Right renal pelvis (tissue), 4 donors: ENCODE measurements around the gene OR7G2. TPM values are rescaled to one million over a fixed set of nuclear protein-coding genes. Genes with fewer than 3 reads are reported as not detected.
"Not testable (repeated sequence)": the region's sequence is repeated elsewhere in the genome, so short reads cannot be mapped to it uniquely, and the experiment has no call there.

ENCODE experiments used
- DNase-seq, 4 donors: peaks; one replicate each; pipeline ENCODE4 v3.0.0-alpha.2; 2013; ENCODE audit warnings: low read depth in 4 of 4, low spot score in 3 of 4, missing footprints in 1 of 4
- polyA plus RNA-seq, 4 donors: library from polyadenylated mRNA; unstranded; fragments of 120-200 nt; gene quantifications; one replicate each; pipeline ENCODE4 v1.2.1, GENCODE V29; 2013; ENCODE audit not compliant: insufficient read length in 4 of 4

Gene OR7G2
- polyA plus RNA-seq, 4 donors, result 0.03 to 0.07 TPM; not detected in 2

GRCh38 chr19:9075064-9075949 is 32.0 kb downstream of the OR7G2 start:
- peak in 3 of 4 donors; percentile 62 to 68 (median 65) for DNase-seq

- no peak for DNase-seq
These were observed 33.5 kb downstream of the OR7G2 start for GRCh38 chr19:9073806-9074205.

- not testable (repeated sequence) for DNase-seq
These were observed 35.6 kb downstream of the OR7G2 start for GRCh38 chr19:9071720-9072119.

GRCh38 chr19:9070066-9070465 is 37.2 kb downstream of the OR7G2 start:
- DNase-seq, result no peak

GRCh38 chr19:9065457-9066014 is 41.7 kb downstream of the OR7G2 start:
- no peak for DNase-seq

- no peak for DNase-seq
These were observed 45.4 kb downstream of the OR7G2 start for GRCh38 chr19:9061879-9062278.

GRCh38 chr19:9060564-9061340 is 46.5 kb downstream of the OR7G2 start:
- no peak for DNase-seq

GRCh38 chr19:9058905-9059667 is 48.2 kb downstream of the OR7G2 start:
- DNase-seq, result peak; percentile 32 to 76 (median 65)

- DNase-seq, result no peak
These were observed 49.6 kb downstream of the OR7G2 start for GRCh38 chr19:9057505-9058258.

- not testable (repeated sequence) for DNase-seq
These were observed 51.1 kb downstream of the OR7G2 start for GRCh38 chr19:9056131-9056530.

- no peak for DNase-seq
These were observed 52.5 kb downstream of the OR7G2 start for GRCh38 chr19:9054765-9055164.

- DNase-seq, result no peak
These were observed 53.1 kb downstream of the OR7G2 start for GRCh38 chr19:9054207-9054606.

GRCh38 chr19:9053674-9054073 is 53.6 kb downstream of the OR7G2 start:
- not testable (repeated sequence) for DNase-seq

- no peak for DNase-seq
These were observed 54.4 kb downstream of the OR7G2 start for GRCh38 chr19:9052894-9053293.

Other genes starting within 250 kb of the OR7G2 start
- gene MUC16, start 97.1 kb downstream of the OR7G2 start, polyA plus RNA-seq, result under 1 TPM; 0.01 to 0.07 (median 0.04) TPM
- gene OR1M1, start 20.4 kb downstream of the OR7G2 start, polyA plus RNA-seq, result under 1 TPM in 2 of 4 donors, not detected in 2; 0.04 to 0.09 TPM
- not detected for gene OR7G1, start 8.3 kb upstream of the OR7G2 start, polyA plus RNA-seq
- gene OR7G3, start 19.5 kb upstream of the OR7G2 start, polyA plus RNA-seq, result not detected
- gene ZNF317, start 32.9 kb upstream of the OR7G2 start, polyA plus RNA-seq, result 10 to 100 TPM; 36.3 to 41.8 (median 38.9) TPM
- under 1 TPM; 0.06 to 0.13 (median 0.08) TPM for gene OR7D2, start 71.5 kb upstream of the OR7G2 start, polyA plus RNA-seq
- gene OR7D4, start 112.1 kb upstream of the OR7G2 start, polyA plus RNA-seq, result under 1 TPM in 1 of 4 donors, not detected in 3; 0.03 TPM
- gene OR7E24, start 143.5 kb upstream of the OR7G2 start, polyA plus RNA-seq, result not detected
- 1 to 10 TPM; 6.4 to 8.1 (median 7.3) TPM for gene ZNF699, start 202.4 kb upstream of the OR7G2 start, polyA plus RNA-seq
- 10 to 100 TPM; 48.8 to 70.0 (median 64.0) TPM for gene ZNF559, start 216.7 kb upstream of the OR7G2 start, polyA plus RNA-seq